ENCODE results near the gene ARRB1. TPM values are rescaled to one million over a fixed set of nuclear protein-coding genes. Genes with fewer than 3 reads are reported as not detected.

Gene ARRB1
- total RNA-seq, 6 experiments from 2014 or later = 10.8 to 14.4 (median 11.2) TPM

DNA sequence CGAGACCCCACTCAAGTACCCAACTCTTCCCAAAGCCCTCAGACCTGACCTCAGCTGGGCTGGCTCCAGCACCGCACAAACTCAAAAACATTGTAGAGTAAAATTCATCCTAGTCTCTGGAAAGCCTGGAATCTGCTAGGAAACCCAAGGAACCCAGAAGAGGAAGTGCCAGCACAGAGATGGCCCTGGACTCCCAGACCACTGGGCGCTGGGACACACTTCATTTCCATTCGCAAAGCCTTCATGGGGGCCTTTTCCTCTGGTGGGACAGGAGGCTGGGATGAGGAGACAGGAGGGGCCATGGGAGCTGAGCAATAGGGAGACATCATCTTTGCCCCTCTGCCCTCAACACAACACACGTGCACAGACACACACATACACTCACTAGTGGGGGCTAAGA is 30.8 kb downstream of the ARRB1 start:
- Mint-ChIP-seq H3K9me3 (no peaks in the 10 kb centered on the region), H3K36me3 (ENCODE audit: low read depth) (no peaks in the 10 kb centered on the region), H3K27ac (no peak overlapping the region)

DNA sequence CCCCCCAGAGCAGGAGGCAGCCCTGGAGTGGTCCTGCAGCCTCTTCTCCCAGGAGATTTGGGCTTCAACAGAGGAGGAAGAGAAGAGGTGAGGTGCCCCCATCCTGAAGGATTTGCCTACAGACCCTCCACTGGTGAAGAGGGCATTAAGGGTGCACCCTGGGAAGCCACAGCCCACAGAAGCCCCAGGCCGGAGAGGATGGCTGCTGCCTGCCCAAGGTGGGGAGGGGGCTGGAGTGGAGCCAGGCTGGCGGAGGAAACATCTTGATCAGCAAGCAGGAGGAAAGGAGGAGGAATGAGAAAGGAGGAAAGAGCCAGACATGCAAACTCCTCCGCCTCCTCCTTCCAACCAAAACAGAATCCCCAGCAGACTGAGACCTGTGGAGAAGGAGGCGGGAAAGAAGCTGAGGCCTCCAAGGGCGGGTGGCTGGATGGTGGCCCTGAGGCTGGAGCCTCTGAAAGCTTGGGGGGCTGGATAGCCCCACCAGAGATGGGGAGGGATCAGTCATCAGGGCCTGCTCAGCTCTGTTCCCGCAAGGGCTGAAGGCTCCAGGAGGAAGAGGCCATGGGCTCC is 31.3 kb downstream of the ARRB1 start:
- H3K4me1 Mint-ChIP-seq (ENCODE audit: low read depth) = peaks cover 17% of the 10 kb centered on the region
- TF ChIP-seq, protein P1, sequence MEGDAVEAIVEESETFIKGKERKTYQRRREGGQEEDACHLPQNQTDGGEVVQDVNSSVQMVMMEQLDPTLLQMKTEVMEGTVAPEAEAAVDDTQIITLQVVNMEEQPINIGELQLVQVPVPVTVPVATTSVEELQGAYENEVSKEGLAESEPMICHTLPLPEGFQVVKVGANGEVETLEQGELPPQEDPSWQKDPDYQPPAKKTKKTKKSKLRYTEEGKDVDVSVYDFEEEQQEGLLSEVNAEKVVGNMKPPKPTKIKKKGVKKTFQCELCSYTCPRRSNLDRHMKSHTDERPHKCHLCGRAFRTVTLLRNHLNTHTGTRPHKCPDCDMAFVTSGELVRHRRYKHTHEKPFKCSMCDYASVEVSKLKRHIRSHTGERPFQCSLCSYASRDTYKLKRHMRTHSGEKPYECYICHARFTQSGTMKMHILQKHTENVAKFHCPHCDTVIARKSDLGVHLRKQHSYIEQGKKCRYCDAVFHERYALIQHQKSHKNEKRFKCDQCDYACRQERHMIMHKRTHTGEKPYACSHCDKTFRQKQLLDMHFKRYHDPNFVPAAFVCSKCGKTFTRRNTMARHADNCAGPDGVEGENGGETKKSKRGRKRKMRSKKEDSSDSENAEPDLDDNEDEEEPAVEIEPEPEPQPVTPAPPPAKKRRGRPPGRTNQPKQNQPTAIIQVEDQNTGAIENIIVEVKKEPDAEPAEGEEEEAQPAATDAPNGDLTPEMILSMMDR (IDR thresholded peaks at IDR 0.05) = no peak
- no peak overlapping the region for H3K27ac Mint-ChIP-seq
- no peaks in the 10 kb centered on the region for H3K9me3 Mint-ChIP-seq
- H3K36me3 Mint-ChIP-seq (ENCODE audit: low read depth) = no peaks in the 10 kb centered on the region
- H3K27me3 Mint-ChIP-seq (ENCODE audit: insufficient read depth) = 0 out of 2 replicates have a peak, but pooled peaks cover 2% of the 10 kb centered on the region
- H3K4me3 Mint-ChIP-seq = no peak overlapping the region
- no peak for DNase-seq

More for the DNA sequence above, 30.8 kb downstream of the ARRB1 start:
- TF ChIP-seq, protein P1 (IDR thresholded peaks at IDR 0.05) = no peak
- Mint-ChIP-seq H3K27me3 (ENCODE audit: insufficient read depth) (0 out of 2 replicates have a peak, but pooled peaks cover 2% of the 10 kb centered on the region), H3K4me3 (no peak overlapping the region), H3K4me1 (ENCODE audit: low read depth) (peaks cover 21% of the 10 kb centered on the region)
- DNase-seq = no peak

DNA sequence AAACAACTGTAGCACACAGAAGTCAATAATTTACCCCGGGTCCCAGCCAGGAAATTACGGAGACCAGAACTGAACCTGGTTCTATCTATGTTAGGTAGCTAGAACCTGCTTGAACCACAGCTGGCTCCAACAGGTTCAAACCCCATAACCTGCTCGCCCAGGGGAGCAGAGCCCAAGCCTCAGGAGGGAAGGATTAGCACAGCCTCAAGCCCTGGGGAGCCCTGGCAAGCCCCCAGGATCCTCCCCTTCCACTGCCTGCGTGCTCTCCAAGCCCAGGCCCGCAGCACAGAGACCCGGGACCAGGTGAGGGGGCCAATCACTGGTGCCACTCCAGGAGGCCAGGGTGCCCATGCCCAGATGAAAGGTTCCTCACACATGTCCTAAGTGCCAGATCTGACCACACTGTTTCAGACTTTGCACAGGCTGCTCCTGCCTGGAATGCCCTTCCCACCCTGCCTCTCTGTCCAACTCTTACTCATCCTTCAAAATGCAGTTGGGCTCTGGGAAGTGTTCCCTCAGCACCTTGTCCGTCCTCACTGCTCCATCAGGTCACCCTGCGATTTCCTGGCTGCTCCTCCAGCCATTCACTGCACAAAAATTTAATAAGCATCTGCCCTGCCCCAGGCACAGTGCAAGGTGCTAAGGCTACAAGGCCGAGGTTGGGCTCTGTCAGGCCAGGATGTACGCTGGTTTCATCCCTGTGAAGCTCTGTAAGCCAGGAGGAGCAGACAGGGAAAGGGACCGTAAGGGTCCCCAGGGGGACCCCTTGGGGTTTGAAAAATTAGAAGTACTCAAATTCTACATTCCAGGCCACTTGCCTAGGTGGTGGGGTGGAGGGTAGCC is 32.2 kb downstream of the ARRB1 start:
- Mint-ChIP-seq H3K27me3 (ENCODE audit: insufficient read depth) (0 out of 2 replicates have a peak, but pooled peaks cover 2% of the 10 kb centered on the region), H3K36me3 (ENCODE audit: low read depth) (no peaks in the 10 kb centered on the region), H3K4me1 (ENCODE audit: low read depth) (peaks cover 12% of the 10 kb centered on the region), H3K9me3 (no peaks in the 10 kb centered on the region), H3K27ac (no peak overlapping the region), H3K4me3 (no peak overlapping the region)
- TF ChIP-seq, protein P1 (IDR thresholded peaks at IDR 0.05) = no peak
- peak; percentile 18 for DNase-seq

DNA sequence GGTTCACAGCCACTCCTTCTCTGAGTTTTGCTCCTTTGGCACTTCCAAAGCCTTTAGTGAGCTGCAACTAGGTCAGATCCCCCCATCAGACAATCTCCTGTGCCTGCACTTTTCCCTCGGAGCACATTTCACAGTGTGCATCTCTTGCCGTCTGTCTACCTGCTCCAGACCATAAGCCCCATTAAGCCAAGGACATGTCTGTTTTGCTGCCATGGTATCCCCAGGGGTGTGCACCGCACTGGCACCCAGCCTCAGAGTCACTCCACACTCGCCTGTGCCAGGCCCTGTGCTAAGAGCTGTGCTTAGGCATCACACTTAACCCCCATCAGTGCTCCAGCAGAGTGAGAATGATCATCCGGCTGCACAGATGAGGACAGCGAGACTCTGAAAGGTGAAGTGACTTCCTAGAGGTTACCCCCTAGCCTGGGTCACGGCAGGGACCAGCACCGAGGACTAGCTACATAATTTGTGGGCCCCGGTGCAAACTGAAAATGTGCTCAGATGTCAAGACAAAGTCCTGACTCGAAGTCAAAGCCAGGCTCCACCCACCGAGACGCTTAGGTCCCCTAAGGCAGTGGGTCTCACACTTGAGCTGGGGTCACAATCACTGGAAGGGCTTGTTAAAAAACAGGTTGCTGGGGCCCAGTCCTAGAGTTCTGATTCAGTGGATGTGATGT is 33.9 kb downstream of the ARRB1 start:
- no peak for DNase-seq
- Mint-ChIP-seq H3K9me3 (no peaks in the 10 kb centered on the region), H3K27ac (no peak overlapping the region)

DNA sequence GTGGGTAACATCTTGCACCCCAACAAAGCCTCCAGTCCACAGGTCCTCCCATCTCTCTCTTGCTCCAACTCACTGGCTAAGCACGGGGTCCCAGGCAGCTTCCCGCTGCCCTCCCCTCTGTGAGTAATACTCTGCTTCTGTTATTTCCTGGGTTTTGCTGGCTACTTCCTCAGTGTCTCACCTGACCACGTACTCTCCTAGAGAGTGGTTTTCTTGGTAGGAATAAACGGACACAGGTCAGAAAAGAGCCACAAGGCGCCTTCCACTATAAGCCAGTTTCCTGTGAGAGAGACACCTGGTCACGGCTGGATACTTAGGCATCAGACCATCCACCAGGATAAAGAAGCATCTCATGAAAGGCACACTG is 36.0 kb downstream of the ARRB1 start:
- H3K4me1 Mint-ChIP-seq (ENCODE audit: low read depth) = peaks cover 38% of the 10 kb centered on the region
- no peak for DNase-seq
- peaks cover 5% of the 10 kb centered on the region; the same call in 1 of the 2 replicates for H3K36me3 Mint-ChIP-seq (ENCODE audit: low read depth)
- TF ChIP-seq, protein P1 (IDR thresholded peaks at IDR 0.05) = no peak
- H3K27ac Mint-ChIP-seq = no peak overlapping the region
- no peaks in the 10 kb centered on the region for H3K27me3 Mint-ChIP-seq (ENCODE audit: insufficient read depth)
- H3K4me3 Mint-ChIP-seq = no peak overlapping the region
- H3K9me3 Mint-ChIP-seq = no peaks in the 10 kb centered on the region

More for the DNA sequence above, 33.9 kb downstream of the ARRB1 start:
- peaks cover 28% of the 10 kb centered on the region for H3K4me1 Mint-ChIP-seq (ENCODE audit: low read depth)
- 0 out of 2 replicates have a peak, but pooled peaks cover 2% of the 10 kb centered on the region for H3K27me3 Mint-ChIP-seq (ENCODE audit: insufficient read depth)
- H3K4me3 Mint-ChIP-seq = no peak overlapping the region
- TF ChIP-seq, protein P1 (IDR thresholded peaks at IDR 0.05) = no peak
- H3K36me3 Mint-ChIP-seq (ENCODE audit: low read depth) = peaks cover 1% of the 10 kb centered on the region; the same call in 1 of the 2 replicates

Data from HFFc6 (cell line).